ENCODE data around the gene KRTAP13-4.
A peak's percentile ranks its signal among the peaks of the same experiment; 100 is the strongest.

Gene KRTAP13-4

GRCh38 chr21:30430170-30430655 is at the start of gene KRTAP13-4:
Gene KRTAP13-4 (plus strand): TSS chr21:30430220. CDS start chr21:30430276, 56 bp downstream.
- no peak for DNase-seq

- DNase-seq = no peak
Observed at GRCh38 chr21:30382201-30382600, 47.8 kb upstream of the KRTAP13-4 start.

GRCh38 chr21:30391492-30392025 is 38.5 kb upstream of the KRTAP13-4 start:
- DNase-seq = no peak

- no peak for DNase-seq
Observed at GRCh38 chr21:30395731-30396130, 34.3 kb upstream of the KRTAP13-4 start, which contains the start of gene KRTAP13-1. Gene KRTAP13-1 (plus strand): TSS chr21:30396031. CDS start chr21:30396087, 56 bp downstream.

- DNase-seq = peak; percentile 96
Observed at GRCh38 chr21:30408782-30409494, 21.1 kb upstream of the KRTAP13-4 start.

- no peak for DNase-seq
Observed at GRCh38 chr21:30415993-30416392, 14.0 kb upstream of the KRTAP13-4 start.

GRCh38 chr21:30425826-30426225 is 4.2 kb upstream of the KRTAP13-4 start, which contains the start of gene KRTAP13-3:
Gene KRTAP13-3 (minus strand): TSS chr21:30425926. CDS start chr21:30425912, 14 bp downstream.
- no peak for DNase-seq

DNA sequence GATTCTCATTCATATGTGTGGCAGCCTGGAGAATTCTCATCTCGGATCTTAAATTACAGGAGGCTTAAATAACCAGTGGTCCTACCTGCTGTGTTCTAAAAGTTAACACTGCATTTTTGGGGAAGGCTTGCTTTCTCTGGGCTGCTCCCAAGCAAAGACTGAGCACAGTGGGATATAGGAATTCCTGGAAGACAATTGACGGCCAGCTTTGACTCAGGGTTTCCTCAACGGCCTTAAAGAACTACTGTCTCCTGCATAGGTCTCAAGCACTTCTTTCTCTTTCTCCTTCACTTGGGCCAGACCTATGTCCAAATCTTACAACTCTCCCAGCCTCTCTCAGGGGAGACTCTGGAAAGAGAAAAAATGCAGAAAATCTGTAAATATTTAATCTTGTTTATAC is 3.3 kb upstream of the KRTAP13-4 start:
- no peak for DNase-seq

GRCh38 chr21:30434033-30434631 is 4.1 kb downstream of the KRTAP13-4 start:
- DNase-seq = peak; percentile 72

- DNase-seq = peak; percentile 36
Observed at GRCh38 chr21:30437010-30437565, 7.1 kb downstream of the KRTAP13-4 start.

GRCh38 chr21:30439975-30440374 is 10.0 kb downstream of the KRTAP13-4 start, which contains the start of gene KRTAP15-1:
Gene KRTAP15-1 (plus strand): TSS chr21:30440275. CDS start chr21:30440328, 53 bp downstream.
- DNase-seq = no peak

GRCh38 chr21:30443226-30443625 is 13.2 kb downstream of the KRTAP13-4 start:
- peak; percentile 2 for DNase-seq

GRCh38 chr21:30444204-30444603 is 14.2 kb downstream of the KRTAP13-4 start:
- peak; percentile 39 for DNase-seq

- peak; percentile 2 for DNase-seq
Observed at GRCh38 chr21:30447056-30447455, 17.0 kb downstream of the KRTAP13-4 start.

DNA sequence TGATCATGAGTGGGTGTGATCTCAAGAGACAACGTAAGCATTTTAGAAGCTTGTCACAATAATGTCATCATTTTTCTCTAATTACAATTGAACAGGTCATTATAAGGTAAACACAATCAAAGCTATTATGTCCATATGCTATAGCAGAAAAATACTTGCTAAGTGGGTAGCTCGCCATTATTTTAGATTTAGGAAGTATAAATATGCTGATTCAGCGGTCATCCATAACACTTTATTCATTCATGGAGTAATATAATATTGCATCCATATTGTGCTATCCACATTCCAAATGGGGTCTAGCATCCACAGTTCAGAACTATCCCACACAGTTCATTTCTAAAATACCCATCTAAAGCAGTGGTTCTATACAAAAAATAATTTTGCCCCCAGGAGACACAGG is 18.5 kb downstream of the KRTAP13-4 start:
- DNase-seq = no peak

DNA sequence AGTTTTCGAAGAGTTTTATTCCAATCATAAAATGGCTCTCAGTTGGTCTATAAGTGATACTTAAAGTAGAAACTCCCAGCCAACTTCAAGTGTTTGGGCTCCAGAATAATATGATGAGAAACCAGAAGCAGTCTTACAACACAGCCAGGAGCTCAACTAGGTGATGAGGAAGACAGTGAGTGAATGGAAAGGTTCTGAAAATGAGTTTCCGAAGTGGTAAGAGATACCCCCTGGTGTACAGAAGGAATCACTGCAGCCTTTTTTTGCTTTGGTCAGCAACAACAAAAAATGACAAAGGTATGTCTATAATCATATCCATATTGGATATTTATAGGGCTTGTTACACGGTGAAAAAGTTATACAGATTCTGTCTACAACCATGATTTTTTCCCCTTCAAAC is 33.7 kb downstream of the KRTAP13-4 start:
- DNase-seq = peak; percentile 57

- DNase-seq = no peak
Observed at GRCh38 chr21:30468900-30469714, 39.1 kb downstream of the KRTAP13-4 start.

DNA sequence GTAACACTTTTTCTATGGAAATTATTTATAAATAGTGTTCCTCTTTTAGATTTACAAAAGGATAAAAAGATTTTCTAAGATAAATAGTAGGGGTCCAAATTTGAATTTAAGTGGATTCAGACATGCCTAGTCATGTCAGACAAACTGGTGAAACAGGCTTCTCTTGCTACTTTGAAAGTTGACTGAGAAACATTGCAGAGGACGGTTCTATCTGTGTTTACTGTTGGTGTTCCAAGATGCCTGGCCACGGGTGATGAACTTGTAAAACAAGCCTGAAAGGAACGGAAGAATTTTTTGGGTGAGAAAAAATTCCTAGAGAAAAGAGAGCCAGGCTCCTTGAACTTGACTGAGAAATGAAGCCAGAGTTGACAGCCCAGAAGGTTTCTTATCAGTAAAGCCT is 48.0 kb downstream of the KRTAP13-4 start:
- DNase-seq = peak; percentile 34

DNA sequence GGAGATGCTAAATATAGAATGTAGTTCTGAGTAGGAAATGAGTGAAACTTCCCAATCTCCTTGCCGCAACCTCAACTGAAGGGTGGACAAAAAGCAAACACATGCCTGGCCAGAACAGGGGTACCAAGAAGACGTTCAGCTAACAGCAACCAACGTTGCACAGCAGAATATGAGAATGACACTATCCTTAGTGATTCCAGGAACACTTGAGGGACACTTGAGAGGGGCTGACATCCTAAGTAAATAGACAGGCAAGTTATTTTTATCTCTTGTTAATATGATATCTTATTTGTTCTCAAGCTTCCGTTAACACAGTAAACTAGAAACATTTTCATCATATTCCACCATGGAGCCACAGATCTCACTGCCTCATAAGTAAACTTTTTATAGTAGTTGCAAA is 49.2 kb downstream of the KRTAP13-4 start:
- DNase-seq = peak; percentile 58

- DNase-seq = peak; percentile 21
Observed at GRCh38 chr21:30480145-30480544, 50.1 kb downstream of the KRTAP13-4 start, which contains the start of gene KRTAP19-1. Gene KRTAP19-1 (minus strand): TSS chr21:30480367. CDS start chr21:30480317, 50 bp downstream.
